Keratinocyte (primary cell): Measurements from ENCODE around the gene SCARB1. TPM values are rescaled to one million over a fixed set of nuclear protein-coding genes. Genes with fewer than 3 reads are reported as not detected.

Source experiments
- DNase-seq: peaks from one replicate; pipeline ENCODE4 v3.0.0-alpha.2; 2011; ENCODE audit warnings: low read depth, missing footprints, low spot score
- FAIRE-seq: peaks from 2 replicates; lab custom pipeline; 2011; peaks lifted over from hg19 to GRCh38; lab: Jason Lieb, UNC
- H2AFZ ChIP-seq: 2 replicates; pipeline ENCODE4 v1.6.0; 2012; ENCODE audit warnings: low read length, control low read depth, inconsistent platforms; ENCODE audit not compliant: control insufficient read depth
- H3K27ac ChIP-seq: 2 replicates; pipeline ENCODE4 v1.5.1; 2011; ENCODE audit warnings: low read length; ENCODE audit not compliant: control insufficient read depth, insufficient read depth
- H3K27me3 ChIP-seq: 3 replicates; pipeline ENCODE4 v1.6.0; 2011; ENCODE audit warnings: low read length; ENCODE audit not compliant: control insufficient read depth, insufficient read depth; ENCODE audit errors: extremely low read depth
- H3K36me3 ChIP-seq, 2 experiments: 2 replicates in 1 of 2; 3 replicates in 1 of 2; pipeline ENCODE4 v1.5.1; 2011; ENCODE audit warnings: low read length in 2 of 2, mild to moderate bottlenecking in 1 of 2; ENCODE audit not compliant: control insufficient read depth in 2 of 2, insufficient read depth in 2 of 2; ENCODE audit errors: extremely low read depth in 1 of 2
- H3K4me1 ChIP-seq: 3 replicates; pipeline ENCODE4 v1.5.1; 2011; ENCODE audit warnings: low read length; ENCODE audit not compliant: control insufficient read depth, insufficient read depth; ENCODE audit errors: extremely low read depth
- H3K4me2 ChIP-seq: 3 replicates; pipeline ENCODE4 v1.6.0; 2011; ENCODE audit warnings: low read depth, low read length; ENCODE audit not compliant: control insufficient read depth, insufficient read depth; ENCODE audit errors: extremely low read depth
- H3K4me3 ChIP-seq, 3 experiments: fragments of 200-600 bp in 1 of 3; sonication (generic) in 1 of 3; 2 replicates in 2 of 3; 3 replicates in 1 of 3; pipeline ENCODE4 v1.5.1; 2011 to 2016; ENCODE audit warnings: low read length in 3 of 3, mild to moderate bottlenecking in 3 of 3, control low read depth in 2 of 3, inconsistent platforms in 1 of 3, low read depth in 1 of 3, mixed read lengths in 1 of 3, mixed run types in 1 of 3, moderate library complexity in 1 of 3; ENCODE audit not compliant: control insufficient read depth in 2 of 3, insufficient read depth in 2 of 3; ENCODE audit errors: extremely low read depth in 1 of 3
- H3K79me2 ChIP-seq: 2 replicates; pipeline ENCODE4 v1.6.0; 2012; ENCODE audit warnings: low read length; ENCODE audit not compliant: control insufficient read depth, insufficient read depth
- H3K9ac ChIP-seq: 3 replicates; pipeline ENCODE4 v1.6.0; 2011; ENCODE audit warnings: low read length; ENCODE audit not compliant: control insufficient read depth, insufficient read depth; ENCODE audit errors: extremely low read depth
- H3K9me1 ChIP-seq: 3 replicates; pipeline ENCODE4 v1.6.0; 2011; ENCODE audit warnings: low read length; ENCODE audit not compliant: control insufficient read depth, insufficient read depth; ENCODE audit errors: extremely low read depth
- H3K9me3 ChIP-seq: 2 replicates; pipeline ENCODE4 v1.5.1; 2012; ENCODE audit warnings: low read depth, low read length; ENCODE audit not compliant: control insufficient read depth
- H4K20me1 ChIP-seq: 3 replicates; pipeline ENCODE4 v1.6.0; 2011; ENCODE audit warnings: low read length; ENCODE audit not compliant: control insufficient read depth, insufficient read depth; ENCODE audit errors: extremely low read depth
- EZH2 ChIP-seq: IDR thresholded peaks from one replicate; pipeline ENCODE4 v1.6.1; 2012; ENCODE audit warnings: inconsistent platforms, mild to moderate bottlenecking, low read length, moderate library complexity
- dilution Hi-C: fragments of 300-500 bp; cut with MboI; formaldehyde crosslinking; loops from one replicate; pipeline ENCODE4 v1.7.0; 2020; ENCODE audit warnings: low sequenced_read_pairs; ENCODE audit not compliant: extremely low pct_ligation_motif_present
- polyA plus RNA-seq, 5 experiments: library from polyadenylated mRNA; depleted of rRNA in 3 of 5; stranded (reverse) in 3 of 5; stranded (forward) in 1 of 5; unstranded in 1 of 5; fragments of >200 nt; gene quantifications; 1 replicate in 1 of 5; 2 replicates in 3 of 5; 3 replicates in 1 of 5; pipeline versions ENCODE4 v1.2.1 to v1.2.3, GENCODE V29; 2011 to 2012; ENCODE audit warnings: missing spikeins in 2 of 5, low read depth in 1 of 5, low replicate concordance in 1 of 5
- TF ChIP-seq, protein P1 (sequence below), 3 experiments: IDR thresholded peaks in 1 of 3; conservative IDR thresholded peaks in 1 of 3; optimal IDR thresholded peaks in 1 of 3; 2 replicates in 2 of 3; 3 replicates in 1 of 3; pipeline versions ENCODE3 to v1.5.1; 2011; ENCODE audit warnings: low read length in 3 of 3, mild to moderate bottlenecking in 3 of 3, moderate library complexity in 2 of 3, control low read depth in 1 of 3, inconsistent platforms in 1 of 3; ENCODE audit not compliant: insufficient read depth in 2 of 3; ENCODE audit errors: extremely low read depth in 1 of 3

The SCARB1 gene
- polyA plus RNA-seq, 1 donor (not counting 4 experiments of a cell fraction or from before 2014, with no cell fraction given): 40.9 TPM

DNA sequence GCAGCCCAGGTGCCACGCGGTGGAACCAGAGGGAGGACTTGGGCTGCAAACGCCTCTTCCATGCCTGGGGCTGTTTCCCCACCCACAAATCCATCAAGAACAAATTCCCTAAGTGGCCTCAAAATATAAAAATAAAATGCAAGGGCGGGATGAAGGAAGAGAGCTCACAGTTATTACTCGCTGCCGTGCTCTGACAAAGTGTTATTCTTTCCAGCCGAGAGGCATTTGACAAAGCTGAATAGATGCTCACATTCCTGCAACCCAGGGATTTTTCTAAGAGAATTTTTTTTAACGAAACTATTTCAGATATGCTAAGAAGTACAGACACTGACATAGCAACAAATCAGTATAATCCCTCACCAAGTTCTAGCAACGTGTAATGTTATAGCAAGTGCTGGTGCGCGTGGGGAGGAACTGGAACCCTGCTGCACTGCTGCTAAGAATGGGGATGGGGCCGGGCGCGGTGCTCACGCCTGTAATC lies 70.7 kb downstream of the SCARB1 start:
- no peak overlapping the region for H3K4me3 ChIP-seq
- H3K27ac ChIP-seq: no peak overlapping the region
- H3K36me3 ChIP-seq: peaks cover 11 to 33% of the 10 kb centered on the region in 2 experiments
- no peaks in the 10 kb centered on the region for H4K20me1 ChIP-seq
- H3K4me1 ChIP-seq: no peaks in the 10 kb centered on the region
- FAIRE-seq (no peak), DNase-seq (no peak)
- no peaks in the 10 kb centered on the region for H3K9me3 ChIP-seq
- no peak overlapping the region for H2AFZ ChIP-seq
- no peaks in the 10 kb centered on the region for H3K9me1 ChIP-seq
- TF ChIP-seq, protein P1, sequence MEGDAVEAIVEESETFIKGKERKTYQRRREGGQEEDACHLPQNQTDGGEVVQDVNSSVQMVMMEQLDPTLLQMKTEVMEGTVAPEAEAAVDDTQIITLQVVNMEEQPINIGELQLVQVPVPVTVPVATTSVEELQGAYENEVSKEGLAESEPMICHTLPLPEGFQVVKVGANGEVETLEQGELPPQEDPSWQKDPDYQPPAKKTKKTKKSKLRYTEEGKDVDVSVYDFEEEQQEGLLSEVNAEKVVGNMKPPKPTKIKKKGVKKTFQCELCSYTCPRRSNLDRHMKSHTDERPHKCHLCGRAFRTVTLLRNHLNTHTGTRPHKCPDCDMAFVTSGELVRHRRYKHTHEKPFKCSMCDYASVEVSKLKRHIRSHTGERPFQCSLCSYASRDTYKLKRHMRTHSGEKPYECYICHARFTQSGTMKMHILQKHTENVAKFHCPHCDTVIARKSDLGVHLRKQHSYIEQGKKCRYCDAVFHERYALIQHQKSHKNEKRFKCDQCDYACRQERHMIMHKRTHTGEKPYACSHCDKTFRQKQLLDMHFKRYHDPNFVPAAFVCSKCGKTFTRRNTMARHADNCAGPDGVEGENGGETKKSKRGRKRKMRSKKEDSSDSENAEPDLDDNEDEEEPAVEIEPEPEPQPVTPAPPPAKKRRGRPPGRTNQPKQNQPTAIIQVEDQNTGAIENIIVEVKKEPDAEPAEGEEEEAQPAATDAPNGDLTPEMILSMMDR (optimal IDR thresholded peaks at IDR 0.05 in 1 of 3, IDR thresholded peaks at IDR 0.05 in 1 of 3, conservative IDR thresholded peaks at IDR 0.05 in 1 of 3; ENCODE audit: extremely low read depth in 1 of 3, insufficient read depth in 2 of 3, low read length in 3 of 3): no peak
- TF ChIP-seq EZH2: no peak
- H3K79me2 ChIP-seq: no peaks in the 10 kb centered on the region
- dilution Hi-C loops: no loop called here
- H3K27me3 ChIP-seq: no peaks in the 10 kb centered on the region
- H3K4me2 ChIP-seq: no peak overlapping the region
- H3K9ac ChIP-seq: no peak overlapping the region

DNA sequence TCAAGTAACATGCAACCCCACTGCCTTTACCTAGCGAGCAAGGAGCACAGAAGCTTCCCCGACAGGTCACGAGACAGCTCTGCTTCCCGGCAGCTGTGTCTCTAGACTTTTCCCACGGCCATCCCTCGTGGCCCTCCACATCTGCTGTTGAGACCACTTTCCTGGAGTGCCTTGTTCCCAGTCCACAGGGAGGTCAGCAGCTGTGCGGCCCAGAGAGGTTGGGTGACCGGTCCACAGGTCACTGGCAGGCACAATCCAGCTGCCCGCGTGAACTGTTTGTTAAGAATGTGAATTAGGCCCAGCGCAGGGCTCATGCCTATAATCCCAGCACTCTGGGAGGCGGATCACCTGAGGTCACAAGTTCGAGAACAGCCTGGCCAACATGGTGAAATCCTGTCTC lies 71.5 kb downstream of the SCARB1 start:
- no peak overlapping the region for H3K9ac ChIP-seq
- no peaks in the 10 kb centered on the region for H3K4me1 ChIP-seq
- H3K4me3 ChIP-seq: no peak overlapping the region
- no peaks in the 10 kb centered on the region for H3K27me3 ChIP-seq
- no peak for TF ChIP-seq EZH2
- TF ChIP-seq, protein P1 (optimal IDR thresholded peaks at IDR 0.05 in 1 of 3, IDR thresholded peaks at IDR 0.05 in 1 of 3, conservative IDR thresholded peaks at IDR 0.05 in 1 of 3; ENCODE audit: extremely low read depth in 1 of 3, insufficient read depth in 2 of 3, low read length in 3 of 3): no peak
- H3K9me3 ChIP-seq: no peaks in the 10 kb centered on the region
- no peak overlapping the region for H2AFZ ChIP-seq
- FAIRE-seq (no peak), DNase-seq (no peak)
- no peaks in the 10 kb centered on the region for H3K79me2 ChIP-seq
- peaks cover 12 to 34% of the 10 kb centered on the region in 2 experiments for H3K36me3 ChIP-seq
- H3K27ac ChIP-seq: no peak overlapping the region
- no peaks in the 10 kb centered on the region for H3K9me1 ChIP-seq
- dilution Hi-C loops: no loop called here
- no peak overlapping the region for H3K4me2 ChIP-seq
- no peaks in the 10 kb centered on the region for H4K20me1 ChIP-seq
